CD4-positive, alpha-beta T cell treated with Interleukin-4 for 4 hours (primary cell): ENCODE data around the gene ZCCHC7.
A peak's percentile ranks its signal among the peaks of the same experiment; 100 is the strongest.
"Not testable (repeated sequence)": the region's sequence is repeated elsewhere in the genome, so short reads cannot be mapped to it uniquely, and the experiment has no call there.

ENCODE experiments used
- DNase-seq: peaks from one replicate; pipeline ENCODE4 v3.0.0-alpha.2; 2020

The ZCCHC7 gene

DNA sequence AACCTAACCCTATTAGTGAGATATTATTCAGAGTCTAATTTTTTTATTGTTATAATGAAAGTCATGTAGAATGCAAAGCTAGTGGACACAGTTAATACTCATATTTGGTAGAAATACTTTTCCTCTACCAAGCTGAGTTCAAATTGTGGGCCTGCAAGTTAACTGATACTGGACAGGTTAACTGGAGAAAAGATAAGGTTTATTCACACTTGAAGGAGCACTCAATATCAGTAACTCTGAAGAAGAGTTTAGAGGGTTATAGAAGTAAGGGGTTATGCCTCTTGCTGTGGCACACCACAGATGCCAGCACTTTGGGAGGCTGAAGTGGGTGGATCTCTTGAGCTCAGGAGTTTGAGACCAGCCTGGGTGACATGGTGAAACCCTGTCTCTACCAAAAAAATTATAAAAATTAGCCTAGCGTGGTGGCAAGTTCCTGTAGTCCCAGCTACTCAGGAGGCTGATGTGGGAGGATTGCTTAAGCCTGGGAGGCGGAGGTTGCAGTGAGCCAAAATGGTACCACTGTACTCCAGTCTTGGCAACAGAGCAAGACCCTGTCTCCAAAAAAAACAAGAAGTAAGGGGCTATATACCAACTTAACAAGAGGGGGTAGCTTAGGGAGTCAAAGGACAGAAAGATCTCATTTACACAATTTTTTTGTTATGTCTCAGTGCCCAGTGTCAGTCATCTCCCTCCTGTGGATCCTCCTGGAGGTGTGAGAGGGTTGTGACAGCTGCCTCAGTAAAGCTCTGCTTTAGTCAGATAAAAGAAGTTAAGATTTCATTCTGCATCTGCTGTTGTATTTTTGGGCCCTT lies 180.9 kb downstream of the ZCCHC7 start:
- DNase-seq: no peak

DNA sequence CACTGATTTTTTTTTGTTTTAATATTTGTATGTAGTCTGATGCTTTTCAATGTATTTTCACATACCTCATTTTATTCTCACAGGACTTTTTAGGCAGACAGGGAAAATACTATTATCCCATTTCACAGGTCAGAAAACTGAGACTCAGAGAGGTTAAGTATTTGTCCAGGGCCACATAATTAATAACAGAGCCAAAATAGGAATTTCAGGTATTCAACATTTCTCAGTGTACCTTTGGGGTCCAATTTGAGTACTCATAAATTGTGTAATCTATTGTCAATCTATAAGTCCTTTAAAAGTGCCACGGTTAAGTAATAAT lies 181.4 kb downstream of the ZCCHC7 start:
- no peak for DNase-seq

DNA sequence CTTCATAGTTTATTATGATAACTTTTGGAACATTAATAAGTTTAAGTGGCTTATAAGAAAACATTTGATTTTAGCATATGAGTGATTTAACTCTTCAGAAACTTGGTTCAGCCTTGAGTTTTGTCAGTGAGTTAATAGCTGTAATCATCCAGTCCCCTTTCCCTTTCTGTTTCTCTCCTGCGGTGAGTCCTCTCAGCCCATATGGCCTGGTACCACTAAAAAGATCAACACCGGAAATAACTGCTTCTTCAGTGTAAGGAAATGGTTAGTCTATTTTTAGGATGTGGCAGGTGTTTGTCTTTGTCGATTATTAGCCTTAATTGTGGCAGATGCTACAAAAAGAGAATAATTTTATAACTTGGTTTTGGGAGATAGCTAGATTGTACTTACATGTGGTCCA lies 181.9 kb downstream of the ZCCHC7 start:
- DNase-seq: peak; percentile 74

DNA sequence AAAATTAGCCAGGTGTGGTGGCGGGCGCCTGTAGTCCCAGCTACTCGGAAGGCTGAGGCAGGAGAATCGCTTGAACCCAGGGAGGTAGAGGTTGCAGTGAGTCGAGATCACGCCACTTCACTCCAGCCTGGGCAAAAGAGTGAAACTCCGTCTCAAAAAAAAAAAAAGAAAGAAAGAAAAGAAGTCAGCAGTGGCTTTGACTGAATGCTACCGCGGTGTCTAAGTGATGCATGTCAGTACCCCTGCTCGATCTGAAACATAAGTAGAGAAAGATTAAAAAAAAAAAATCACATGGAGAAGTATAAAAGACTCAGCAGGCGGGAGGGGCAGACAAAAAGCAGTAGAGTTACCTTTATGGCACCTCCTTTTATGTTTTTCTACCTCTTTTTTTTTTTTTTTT lies 182.9 kb downstream of the ZCCHC7 start:
- not testable (repeated sequence) for DNase-seq

DNA sequence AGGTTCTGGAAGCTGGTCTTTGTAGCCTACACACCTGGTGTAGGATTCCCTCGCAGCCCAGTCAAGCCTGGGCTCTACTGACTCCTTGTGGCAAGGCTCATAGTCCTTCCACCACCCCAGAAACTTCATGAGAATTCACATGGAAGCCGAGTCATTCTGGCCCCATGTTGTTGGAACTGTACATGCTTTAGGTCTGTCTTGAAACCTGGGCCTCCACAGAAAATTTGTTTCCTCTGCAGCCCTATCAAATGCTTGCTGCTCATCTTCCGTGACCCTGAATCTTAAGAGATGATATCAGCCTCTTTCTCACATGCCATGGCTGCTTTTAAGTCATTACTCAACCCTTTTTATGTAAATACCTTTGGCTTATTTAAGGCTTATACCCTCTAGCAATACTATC lies 188.8 kb downstream of the ZCCHC7 start:
- DNase-seq: no peak

DNA sequence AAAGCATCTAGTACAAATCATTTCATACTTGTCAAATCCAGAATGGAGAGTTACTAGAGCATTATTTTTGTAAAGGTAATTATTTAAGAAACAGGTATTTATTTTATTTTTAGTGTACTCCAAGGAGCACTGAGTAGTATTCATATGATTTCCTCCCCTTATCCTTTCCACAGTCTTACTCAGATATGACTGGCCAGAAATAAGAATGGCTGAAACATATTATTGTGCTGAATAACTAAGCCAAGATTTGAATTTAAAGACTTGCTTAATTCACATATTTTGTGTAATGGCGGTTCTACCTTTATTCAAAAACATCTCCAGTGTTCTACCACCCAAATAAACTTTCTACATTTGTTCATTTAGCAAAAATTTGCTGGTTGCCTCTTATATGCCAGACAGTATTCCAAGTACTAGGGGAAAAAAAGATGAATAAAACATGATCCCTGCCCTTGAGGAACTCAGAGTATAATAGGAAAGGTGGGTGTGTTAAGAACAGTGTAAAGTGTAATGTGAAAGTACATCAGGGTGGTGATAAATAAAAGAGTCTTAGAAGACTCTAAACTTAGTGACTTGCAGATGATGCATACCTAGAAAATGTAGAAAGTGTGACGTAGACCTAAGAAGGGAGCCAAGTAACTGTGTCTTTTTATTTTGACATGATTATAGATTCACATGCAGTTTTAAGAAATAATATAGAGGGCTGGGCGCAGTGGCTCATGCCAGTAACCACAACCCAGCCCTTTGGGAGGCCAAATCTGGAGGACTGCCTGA lies 191.7 kb downstream of the ZCCHC7 start:
- no peak for DNase-seq

DNA sequence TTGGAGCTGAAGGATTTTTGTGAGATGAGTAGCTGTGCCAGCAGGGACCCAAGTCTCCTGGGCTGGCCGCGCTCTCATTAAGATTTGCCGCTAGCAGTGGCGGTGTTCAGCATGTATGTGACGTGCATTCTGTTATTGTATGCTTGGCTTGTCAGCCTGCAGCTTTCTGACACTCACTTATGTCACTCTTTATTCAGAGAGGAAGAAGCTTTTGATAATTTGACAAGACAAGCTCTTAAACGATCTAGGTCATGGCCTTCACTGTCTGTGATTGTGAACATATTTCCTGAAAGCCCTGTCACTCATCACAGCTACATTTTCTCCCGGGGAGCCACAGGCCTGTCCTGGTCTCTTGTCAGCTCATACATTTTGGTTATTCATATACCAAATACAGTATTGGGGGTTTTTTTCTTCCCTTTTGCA lies 203.9 kb downstream of the ZCCHC7 start:
- no peak for DNase-seq

DNA sequence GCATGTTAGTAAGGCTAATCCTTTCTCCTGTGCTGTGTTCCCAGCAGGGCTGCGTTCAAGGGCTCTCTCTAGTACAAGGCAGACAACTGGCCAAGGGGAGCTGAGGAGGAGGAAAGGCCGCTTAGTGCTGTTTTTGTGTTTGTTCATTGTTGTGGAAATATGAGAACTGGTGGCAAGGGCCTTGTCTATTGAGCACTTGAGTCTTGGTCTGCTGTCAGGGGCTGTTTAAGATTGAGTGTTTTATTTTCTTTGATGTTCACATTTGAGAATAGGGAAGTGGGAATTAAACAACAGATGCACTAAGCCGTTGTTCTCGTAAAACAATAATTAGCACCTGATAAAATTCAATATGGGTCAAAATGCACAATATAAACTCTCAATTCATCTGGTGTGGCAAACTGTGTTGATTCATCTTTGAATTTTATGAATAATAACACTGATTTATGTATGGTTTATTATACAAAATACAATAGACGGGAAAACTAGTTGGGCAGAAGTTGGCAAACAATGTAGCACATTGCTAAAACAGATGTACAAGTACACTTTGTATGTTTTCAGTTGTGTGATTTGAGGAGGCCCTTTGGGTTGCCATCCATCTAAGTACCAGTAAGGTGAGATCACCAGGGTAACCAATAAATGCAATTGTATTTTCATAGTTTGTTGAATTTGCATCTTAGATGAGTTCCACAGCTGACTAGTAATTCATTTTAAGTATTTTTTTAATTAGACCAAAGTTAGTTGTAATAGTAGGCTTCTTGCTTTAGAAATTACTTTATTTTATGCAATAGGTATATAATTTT lies 204.5 kb downstream of the ZCCHC7 start:
- DNase-seq: no peak

DNA sequence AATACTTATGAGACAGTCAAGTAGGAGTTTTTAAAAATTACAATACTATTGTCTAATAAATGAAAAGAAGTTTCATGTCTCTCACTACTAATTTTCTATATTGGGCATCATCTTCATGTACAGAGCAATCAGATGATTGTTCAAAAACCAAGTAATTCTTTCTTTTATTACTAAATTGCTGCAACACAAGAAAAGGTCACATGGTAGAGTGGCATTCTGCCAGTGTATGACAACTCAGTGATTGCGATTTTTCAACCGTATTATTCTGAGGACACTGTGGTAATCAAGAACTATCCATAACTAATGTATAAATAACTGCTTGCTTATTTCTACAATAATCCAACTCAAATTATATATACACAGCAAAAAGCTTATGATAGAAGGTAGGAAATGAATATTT lies 205.4 kb downstream of the ZCCHC7 start:
- no peak for DNase-seq

DNA sequence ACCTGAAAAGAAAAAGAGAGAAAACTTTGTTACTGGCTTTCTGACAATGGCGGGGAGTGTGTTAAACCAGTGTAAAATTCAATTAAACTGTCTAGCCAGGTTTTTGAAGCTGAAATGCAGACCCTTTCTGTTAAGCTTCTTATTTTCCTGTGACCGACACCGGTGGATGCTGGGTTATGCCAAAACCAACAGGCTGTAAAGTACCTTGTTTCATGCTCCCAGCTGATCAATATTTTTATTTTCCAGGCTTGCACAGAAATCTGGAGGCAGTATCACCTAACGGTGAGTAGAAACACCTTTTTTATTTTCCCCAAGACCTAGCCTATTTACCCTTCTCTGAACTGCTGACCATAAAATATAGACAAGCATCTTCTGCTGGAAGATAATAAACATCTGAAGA lies 207.2 kb downstream of the ZCCHC7 start:
- no peak for DNase-seq

DNA sequence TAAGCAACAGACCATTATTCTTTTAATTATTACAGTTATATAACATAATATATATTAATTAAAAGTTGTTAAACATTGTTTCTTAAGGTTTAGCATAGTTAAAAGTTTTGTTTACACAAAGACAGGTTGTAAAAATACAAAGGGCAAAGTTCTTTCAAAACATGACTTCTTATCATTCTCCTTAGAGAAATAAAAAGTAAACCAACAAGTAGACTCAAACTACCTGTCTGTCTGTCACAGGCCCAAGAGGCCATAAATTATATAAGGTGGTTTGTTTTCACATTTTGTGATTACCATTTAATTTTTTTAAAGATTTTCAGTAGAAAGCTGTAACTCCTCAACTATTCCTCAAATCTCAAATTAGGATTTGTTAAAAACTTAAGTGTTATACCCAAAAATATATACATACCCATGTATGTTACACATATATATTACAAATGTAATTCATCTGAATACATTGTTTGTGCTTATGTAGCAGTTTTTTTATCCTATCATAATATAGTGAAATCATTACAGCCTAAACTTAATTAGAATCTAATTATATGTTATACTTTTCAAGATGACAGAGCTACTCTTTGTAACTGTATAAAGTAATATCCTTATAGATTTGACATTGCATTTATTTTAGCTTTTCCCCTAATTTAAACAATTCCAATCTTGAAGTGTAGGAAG lies 208.3 kb downstream of the ZCCHC7 start:
- DNase-seq: no peak

DNA sequence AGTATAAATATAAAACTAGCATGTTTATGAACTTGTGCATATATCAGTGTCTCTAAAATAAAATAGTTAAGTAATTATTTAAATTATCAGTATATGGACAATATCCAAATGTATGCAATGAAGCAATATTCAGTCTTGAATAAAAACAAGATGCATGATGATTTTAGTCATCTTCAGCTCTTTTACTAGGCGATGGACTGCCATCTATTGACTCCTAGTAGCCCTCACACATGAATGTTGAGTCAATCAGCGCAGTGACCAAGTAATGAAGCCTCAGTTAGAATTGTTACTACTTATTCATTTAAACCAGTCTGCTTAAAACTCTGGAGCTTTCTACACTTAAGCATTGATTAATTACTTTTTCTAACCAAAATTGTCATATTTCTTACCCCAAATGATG lies 209.2 kb downstream of the ZCCHC7 start:
- DNase-seq: peak; percentile 36

DNA sequence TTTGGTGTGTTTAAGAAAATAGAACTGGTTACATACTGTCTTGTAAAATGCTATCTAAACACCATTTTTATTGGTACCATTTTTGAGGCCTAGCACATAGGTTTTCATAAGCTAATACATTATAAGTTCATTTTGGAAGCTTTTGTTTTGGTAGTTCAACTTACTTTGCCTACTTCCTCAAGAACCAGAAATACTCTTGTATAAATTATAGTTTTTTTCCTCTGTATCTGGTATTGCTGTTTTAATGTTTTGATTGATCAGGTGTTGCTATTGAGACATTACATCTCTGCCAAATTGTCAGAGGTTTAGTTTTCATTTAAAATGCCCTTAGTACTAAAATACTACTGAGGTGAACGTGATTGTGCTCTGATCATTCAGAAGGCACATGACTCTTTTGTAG lies 211.5 kb downstream of the ZCCHC7 start:
- no peak for DNase-seq

DNA sequence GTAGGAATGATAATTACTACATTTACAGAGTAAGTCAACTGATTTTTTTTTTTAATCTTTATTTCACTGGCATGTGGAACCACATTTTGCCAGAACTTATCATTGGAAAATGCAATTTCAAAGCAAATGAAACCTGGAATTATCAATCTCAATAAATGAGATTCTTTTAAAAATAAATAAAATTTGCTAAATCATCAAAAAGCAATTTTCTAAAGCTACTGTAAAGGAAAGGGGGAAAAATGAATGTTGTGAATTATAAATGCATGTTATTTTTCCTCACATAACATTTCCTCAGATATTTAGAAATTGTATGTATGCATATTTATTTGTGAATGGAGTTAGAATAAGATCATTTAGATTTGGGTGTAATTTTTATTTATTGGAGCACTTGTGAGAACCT lies 212.2 kb downstream of the ZCCHC7 start:
- DNase-seq: no peak

DNA sequence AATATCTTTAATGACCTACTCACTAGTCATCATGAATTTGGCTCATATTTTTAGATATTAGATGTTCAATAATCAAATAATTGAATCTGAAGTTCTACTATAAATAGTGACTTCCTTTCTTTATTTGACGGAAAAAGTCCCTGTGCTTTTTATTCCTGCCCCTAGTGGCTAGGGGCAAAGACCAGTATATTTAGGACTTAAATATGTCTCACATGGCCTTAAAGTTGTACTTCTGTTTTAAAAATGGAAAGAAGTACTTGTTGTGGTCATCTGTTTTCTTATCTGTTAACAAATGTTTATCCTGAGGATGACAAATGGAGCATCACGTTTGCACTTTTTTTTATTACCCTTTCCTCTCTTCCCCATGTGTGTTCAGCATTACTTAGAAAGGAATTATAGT lies 212.9 kb downstream of the ZCCHC7 start:
- DNase-seq: no peak

DNA sequence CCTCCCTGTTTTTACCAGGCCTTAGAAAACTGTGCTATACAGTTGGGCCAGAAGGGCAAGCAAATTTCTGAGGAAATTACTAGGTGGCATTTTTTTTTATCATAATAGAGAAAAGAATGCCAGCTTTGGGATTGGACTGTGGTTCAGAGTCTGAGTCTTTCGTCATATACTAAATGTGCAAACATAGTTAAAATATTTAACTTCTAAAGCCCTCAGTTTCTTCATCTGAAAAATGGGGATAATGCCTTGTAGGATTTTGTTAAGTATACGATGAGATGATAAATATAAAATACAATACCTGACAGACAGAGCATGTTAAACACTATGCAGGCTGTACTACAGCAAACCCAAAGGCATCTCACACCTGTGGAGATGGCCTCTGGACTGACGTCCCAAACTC lies 214.9 kb downstream of the ZCCHC7 start:
- DNase-seq: no peak

DNA sequence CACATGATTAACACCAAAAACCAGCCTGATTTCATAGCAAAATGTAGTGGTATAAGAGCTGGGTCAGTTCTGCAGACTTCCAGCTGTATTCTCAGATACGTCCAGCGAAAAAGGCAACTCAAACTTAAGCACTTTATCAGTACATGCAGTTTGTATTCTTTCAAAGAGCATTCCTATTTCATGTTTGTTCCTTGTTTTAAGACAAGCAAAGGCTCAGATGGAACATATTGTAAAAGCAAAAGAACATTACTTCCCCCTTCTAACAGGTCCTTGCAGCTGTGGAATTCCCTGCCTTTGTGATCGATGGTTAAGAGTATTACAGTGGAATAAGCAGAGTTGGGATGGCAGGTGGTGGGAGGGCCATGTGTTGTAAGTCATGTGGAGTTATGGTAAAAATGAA lies 215.8 kb downstream of the ZCCHC7 start:
- DNase-seq: no peak

DNA sequence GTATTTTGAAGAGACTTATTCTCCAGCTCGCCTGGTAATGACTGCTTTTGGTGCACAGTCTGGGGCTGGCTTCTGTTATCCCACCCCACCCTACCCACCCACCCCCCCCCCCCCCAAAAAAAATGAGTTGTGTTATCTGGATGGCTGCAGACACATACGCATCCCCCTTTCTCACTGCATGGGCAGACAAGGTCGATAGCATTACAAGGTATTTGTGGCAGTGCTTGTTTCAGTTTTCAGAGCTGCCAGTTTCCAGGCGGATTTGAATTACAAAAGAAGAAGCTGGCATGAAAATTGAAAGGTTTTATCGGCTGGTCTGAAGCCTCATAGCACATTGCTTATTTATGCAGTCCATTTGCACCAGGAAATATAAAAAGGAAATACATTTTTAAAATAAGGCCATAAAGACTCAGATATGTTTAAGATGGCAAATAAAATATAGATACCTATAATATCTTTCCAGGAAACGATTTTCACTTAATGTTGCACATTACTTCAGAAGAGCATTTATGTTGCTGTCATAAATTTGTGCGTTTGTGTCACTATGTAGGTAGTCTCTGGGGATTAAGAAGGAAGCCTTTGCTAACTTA lies 217.0 kb downstream of the ZCCHC7 start:
- DNase-seq: no peak

DNA sequence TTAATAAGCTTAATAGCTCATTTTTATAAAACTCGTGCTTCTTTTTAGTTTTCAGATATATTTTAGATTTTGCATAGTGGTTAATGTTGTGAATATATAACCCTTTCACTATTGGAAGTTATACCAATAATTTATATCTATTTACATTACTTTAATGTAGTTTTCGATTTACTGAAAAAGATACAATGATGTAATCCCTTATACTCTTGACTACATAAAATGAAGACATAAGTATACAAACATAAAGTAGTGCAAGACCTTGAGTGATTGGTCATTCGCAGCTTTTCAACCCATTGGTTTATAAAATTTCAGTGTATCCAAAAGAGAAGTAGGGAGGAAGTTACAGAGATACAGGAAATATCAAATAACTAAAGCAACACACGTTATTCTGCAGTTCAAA lies 217.8 kb downstream of the ZCCHC7 start:
- DNase-seq: no peak

DNA sequence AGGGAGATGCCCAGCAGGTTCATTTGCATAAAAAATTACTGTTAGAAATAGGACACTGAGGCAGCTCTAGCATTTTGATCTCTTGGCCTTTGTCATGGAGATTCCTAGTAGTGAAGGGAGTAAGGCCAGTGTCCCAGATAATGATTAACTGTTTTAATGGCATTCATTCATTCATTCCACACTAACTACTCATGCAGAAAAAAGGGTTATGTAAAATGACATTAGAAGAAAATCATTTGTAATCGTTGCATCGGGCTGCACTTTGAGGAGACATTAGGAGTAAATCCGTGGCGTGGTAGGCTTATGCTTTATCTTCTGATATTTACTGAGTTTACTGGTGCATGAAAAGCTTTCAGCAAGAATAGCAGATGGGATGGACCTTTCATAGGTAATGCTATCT lies 219.5 kb downstream of the ZCCHC7 start:
- no peak for DNase-seq

DNA sequence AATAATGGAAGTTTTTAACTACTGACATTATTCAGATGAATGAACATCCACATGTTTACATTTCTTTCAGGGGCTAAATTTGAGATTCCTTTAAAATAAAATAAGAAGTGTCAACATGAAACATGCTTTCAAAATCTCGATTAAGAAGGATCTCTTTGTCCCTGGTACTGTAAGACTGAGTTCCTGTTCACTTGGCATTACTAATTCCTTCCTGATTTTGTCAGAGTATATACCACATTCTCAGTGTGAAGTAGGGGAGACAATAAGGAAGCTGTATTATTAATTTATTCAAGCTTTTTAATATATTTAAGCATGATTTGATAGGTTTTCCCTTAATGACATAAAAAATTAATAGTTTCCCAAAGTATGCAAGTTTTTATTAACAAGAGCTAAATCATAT lies 220.6 kb downstream of the ZCCHC7 start:
- no peak for DNase-seq

DNA sequence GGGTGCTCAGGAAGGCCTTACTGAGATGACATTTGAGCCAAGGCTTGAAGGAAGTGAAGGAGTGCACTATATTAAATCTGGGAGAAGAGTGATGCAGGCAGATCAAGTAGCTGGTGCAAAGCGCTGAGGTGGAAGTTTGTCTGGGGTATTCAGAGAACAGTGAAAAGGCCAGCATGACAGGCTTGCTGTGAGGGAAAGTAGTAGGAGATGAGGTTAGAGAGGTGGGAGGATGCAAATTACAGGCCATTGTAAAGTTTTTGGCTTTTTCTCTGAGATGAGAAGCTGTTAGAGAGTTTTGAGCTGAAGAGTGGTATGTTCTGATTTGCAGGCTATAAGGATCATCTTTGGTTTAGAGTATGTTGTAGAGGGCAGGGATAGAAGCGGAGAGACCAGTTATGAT lies 221.3 kb downstream of the ZCCHC7 start:
- no peak for DNase-seq

DNA sequence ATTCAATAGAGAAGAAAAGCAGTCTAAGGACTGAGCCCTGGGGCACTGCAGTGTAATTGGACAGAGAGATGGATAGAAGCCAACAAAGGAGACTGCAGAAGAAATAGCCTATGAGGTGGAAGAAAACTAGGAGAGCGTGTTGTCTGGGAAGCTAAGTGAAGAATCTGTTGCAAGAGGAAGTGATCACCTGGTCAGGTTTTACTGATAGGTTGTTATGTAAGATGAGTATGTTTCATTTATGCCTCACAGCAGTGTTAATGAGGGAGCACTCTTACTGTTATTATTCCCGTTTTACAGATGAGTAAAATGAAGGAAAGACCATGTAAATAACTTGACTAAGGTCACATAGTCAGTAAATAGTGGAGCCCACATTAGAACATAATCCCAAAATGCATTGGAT lies 222.1 kb downstream of the ZCCHC7 start:
- DNase-seq: no peak
